Measurements from ENCODE around the gene AARS2. TPM values are rescaled to one million over a fixed set of nuclear protein-coding genes. Genes with fewer than 3 reads are reported as not detected.

The AARS2 gene
- total and polyA plus RNA-seq, 9 of the 15 experiments (the other 6 are each of a cell fraction or from before 2014, with no cell fraction given) = 0.97 to 34.0 (median 18.3) TPM

- TF ChIP-seq SREBF1 (IDR thresholded peaks at IDR 0.05; ENCODE audit: borderline replicate concordance, low read depth, low read length) (no peak), ZBTB5 (IDR thresholded peaks at IDR 0.05) (no peak), HES1 (IDR thresholded peaks at IDR 0.05; ENCODE audit: low read depth) (no peak), NFYB (IDR thresholded peaks at IDR 0.05; ENCODE audit: extremely low read depth, insufficient read length) (no peak), ZNF589 (CRISPR knock-in tag; IDR thresholded peaks at IDR 0.05; ENCODE audit: low read depth) (no peak), NBN (IDR thresholded peaks at IDR 0.05; ENCODE audit: low read depth) (peak; percentile 95), SP1 (CRISPR knock-in tag; IDR thresholded peaks at IDR 0.05) (peak; percentile 96), CHD7 (IDR thresholded peaks at IDR 0.05; ENCODE audit: low read depth, low read length) (no peak), FOSL1 (tag; conservative IDR thresholded peaks at IDR 0.05) (peak; percentile 40; the same call in 1 of the 2 replicates), ZNF507 (tag; conservative IDR thresholded peaks at IDR 0.05) (no peak), ZSCAN29 (IDR thresholded peaks at IDR 0.05) (no peak; the same call in 1 of the 2 replicates), ASH1L (IDR thresholded peaks at IDR 0.05; ENCODE audit: borderline replicate concordance, low read depth, partially characterized antibody) (no peak), ZNF316 (IDR thresholded peaks at IDR 0.05) (no peak), ZBTB17 (CRISPR knock-in tag; IDR thresholded peaks at IDR 0.05) (peak; percentile 70; the same call in 1 of the 2 replicates)
These were observed at the start of gene AARS2 (continued) for GRCh38 chr6:44312901-44313788.
